SK-N-SH (cell line): ENCODE measurements around the gene ELP4. TPM values are rescaled to one million over a fixed set of nuclear protein-coding genes. Genes with fewer than 3 reads are reported as not detected.

Experiments
- CTCF ChIA-PET: fragments of 300-600, 350-600 bp; formaldehyde crosslinking; extraction: SDS; loops from one replicate; lab custom pipeline; 2021; lab: Yijun Ruan, JAX
- POLR2A ChIA-PET: fragments of 350-600 bp; sonication (Branson Sonifier 250); formaldehyde crosslinking; extraction: SDS; loops from one replicate; lab custom pipeline; 2020; ENCODE audit warnings: antibody characterized with exemption, inconsistent platforms; lab: Yijun Ruan, JAX
- DNase-seq: peaks from one replicate; pipeline ENCODE4 v3.0.0; 2012
- H2AFZ ChIP-seq: fragments of 200-600 bp; sonication (generic); 2 replicates; pipeline ENCODE4 v1.8.1; 2016; ENCODE audit warnings: antibody characterized with exemption, mild to moderate bottlenecking, low read depth
- H3F3A ChIP-seq: fragments of 200-600 bp; sonication (generic); replicated peaks from 2 replicates; pipeline ENCODE3; 2016; ENCODE audit warnings: antibody characterized with exemption, mild to moderate bottlenecking; ENCODE audit not compliant: insufficient read depth
- H3K27ac ChIP-seq, 2 experiments: fragments of 200-500 bp in 1 of 2; fragments of 200-600 bp in 1 of 2; sonication (Bioruptor generic) in 1 of 2; sonication (generic), shearing (Covaris generic) in 1 of 2; 2 replicates each; pipeline versions ENCODE4 v1.5.1 to v1.6.1; 2014 to 2016; ENCODE audit warnings: low read depth in 2 of 2, inconsistent platforms in 1 of 2, low read length in 1 of 2, mild to moderate bottlenecking in 1 of 2, mixed read lengths in 1 of 2
- H3K27me3 ChIP-seq: fragments of 200-600 bp; sonication (generic), shearing (Covaris generic); 2 replicates; pipeline ENCODE4 v1.6.1; 2016; ENCODE audit warnings: mixed run types; ENCODE audit not compliant: insufficient read depth
- H3K36me3 ChIP-seq, 2 experiments: fragments of 200-500 bp in 1 of 2; fragments of 200-600 bp in 1 of 2; sonication (Bioruptor generic) in 1 of 2; sonication (generic) in 1 of 2; replicated peaks in 1 of 2; 2 replicates each; pipeline versions ENCODE3 to v1.5.1; 2014 to 2016; ENCODE audit warnings: low read length in 1 of 2, mild to moderate bottlenecking in 1 of 2; ENCODE audit not compliant: insufficient read depth in 2 of 2, control insufficient read depth in 1 of 2
- H3K4me1 ChIP-seq, 2 experiments: fragments of 200-500 bp in 1 of 2; fragments of 200-600 bp in 1 of 2; sonication (Bioruptor generic) in 1 of 2; sonication (generic), shearing (Covaris generic) in 1 of 2; 2 replicates each; pipeline versions ENCODE4 v1.5.1 to v1.6.1; 2014 to 2016; ENCODE audit warnings: low read depth in 1 of 2, low read length in 1 of 2, mixed run types in 1 of 2; ENCODE audit not compliant: insufficient read depth in 2 of 2, control insufficient read depth in 1 of 2
- H3K4me2 ChIP-seq: fragments of 200-600 bp; sonication (generic), shearing (Covaris generic); 2 replicates; pipeline ENCODE4 v1.6.1; 2017; ENCODE audit warnings: mixed run types
- H3K4me3 ChIP-seq, 2 experiments: fragments of 200-500 bp in 1 of 2; fragments of 200-600 bp in 1 of 2; sonication (Bioruptor generic) in 1 of 2; sonication (generic), shearing (Covaris generic) in 1 of 2; 2 replicates each; pipeline versions ENCODE4 v1.5.1 to v1.8.1; 2014 to 2016; ENCODE audit warnings: low read depth in 2 of 2, inconsistent platforms in 1 of 2, low read length in 1 of 2, mild to moderate bottlenecking in 1 of 2, mixed read lengths in 1 of 2, moderate library complexity in 1 of 2
- H3K79me2 ChIP-seq: fragments of 200-600 bp; sonication (generic); 2 replicates; pipeline ENCODE4 v1.8.1; 2017; ENCODE audit warnings: mild to moderate bottlenecking; ENCODE audit not compliant: insufficient read depth
- H3K9ac ChIP-seq: fragments of 200-600 bp; sonication (generic); 2 replicates; pipeline ENCODE4 v1.6.1; 2017; ENCODE audit warnings: mixed run types
- H3K9me2 ChIP-seq: fragments of 200-600 bp; sonication (generic); 2 replicates; pipeline ENCODE4 v1.6.1; 2017; ENCODE audit warnings: mixed run types
- H3K9me3 ChIP-seq: fragments of 200-600 bp; sonication (generic); 2 replicates; pipeline ENCODE4 v1.6.1; 2017; ENCODE audit warnings: mixed run types, mild to moderate bottlenecking, moderate library complexity
- H4K20me1 ChIP-seq: fragments of 200-600 bp; sonication (generic); 2 replicates; pipeline ENCODE4 v1.6.1; 2017; ENCODE audit warnings: mild to moderate bottlenecking, mixed run types; ENCODE audit not compliant: insufficient read depth
- ELF1 ChIP-seq: IDR thresholded peaks from 2 replicates; pipeline ENCODE4 v1.4.0; 2012
- FOSL2 ChIP-seq: IDR thresholded peaks from 2 replicates; pipeline ENCODE4 v1.4.0; 2012; ENCODE audit warnings: low read depth, mild to moderate bottlenecking, moderate library complexity, borderline replicate concordance
- FOXJ3 ChIP-seq: sonication (generic); formaldehyde crosslinking; IDR thresholded peaks from 2 replicates; pipeline ENCODE4 v1.5.1; 2020; ENCODE audit warnings: mild to moderate bottlenecking, missing genetic modification reagents
- GABPA ChIP-seq: IDR thresholded peaks from 2 replicates; pipeline ENCODE4 v1.4.0; 2012; ENCODE audit warnings: low read depth, mild to moderate bottlenecking
- GATA2 ChIP-seq: sonication (generic); formaldehyde crosslinking; IDR thresholded peaks from 2 replicates; pipeline ENCODE4 v1.5.0; 2020; ENCODE audit warnings: mild to moderate bottlenecking, missing genetic modification reagents
- NFIC ChIP-seq: IDR thresholded peaks from 2 replicates; pipeline ENCODE4 v1.4.0; 2012; ENCODE audit warnings: borderline replicate concordance
- POLR2AphosphoS5 ChIP-seq: IDR thresholded peaks from 2 replicates; pipeline ENCODE4 v1.6.1; 2012; ENCODE audit warnings: low read depth, low read length
- RFX5 ChIP-seq: IDR thresholded peaks from 2 replicates; pipeline ENCODE4 v1.6.1; 2012; ENCODE audit warnings: mild to moderate bottlenecking, improper control_type of control experiment, low read length
- SIN3A ChIP-seq: IDR thresholded peaks from 2 replicates; pipeline ENCODE4 v1.6.1; 2012; ENCODE audit warnings: low read depth, mild to moderate bottlenecking, low read length, moderate library complexity, borderline replicate concordance
- TCF12 ChIP-seq: IDR thresholded peaks from 2 replicates; pipeline ENCODE4 v1.4.0; 2012
- YY1 ChIP-seq: IDR thresholded peaks from 2 replicates; pipeline ENCODE4 v1.4.0; 2012; ENCODE audit warnings: low read depth, mild to moderate bottlenecking
- WGBS: methylation state at CpG from one replicate; pipeline ENCODE4 v1.1.6; 2017; ENCODE audit warnings: low lambda C conversion rate; 5-methylcytosine and 5-hydroxymethylcytosine counted together
- polyA plus RNA-seq, 3 experiments: library from polyadenylated mRNA; depleted of rRNA; stranded (reverse); fragments of >200 nt; gene quantifications; 2 replicates each; pipeline ENCODE4 v1.2.3, GENCODE V29; 2012
- TF ChIP-seq, protein P1 (sequence below): IDR thresholded peaks from 2 replicates; pipeline ENCODE4 v1.4.0; 2012; ENCODE audit warnings: low read depth, borderline replicate concordance
- TF ChIP-seq, protein P2 (sequence below): fragments of 150-350 bp; IDR thresholded peaks from 2 replicates; pipeline ENCODE4 v1.6.1; 2017; ENCODE audit warnings: antibody characterized with exemption, low read length, low read depth, borderline replicate concordance
- TF ChIP-seq, protein P3 (sequence below): fragments of 200-600 bp; sonication (generic); IDR thresholded peaks from 2 replicates; pipeline ENCODE4 v1.6.1; 2017; ENCODE audit warnings: antibody characterized with exemption, mild to moderate bottlenecking, moderate library complexity
- TF ChIP-seq, protein P4 (sequence below): IDR thresholded peaks from 2 replicates; pipeline ENCODE4; 2012
- TF ChIP-seq, protein P5 (sequence below): fragments of 150-350 bp; IDR thresholded peaks from 2 replicates; pipeline ENCODE4 v1.6.1; 2016; ENCODE audit warnings: mild to moderate bottlenecking, low read depth, low read length
- TF ChIP-seq, protein P6 (sequence below): IDR thresholded peaks from 2 replicates; pipeline ENCODE4 v1.4.0; 2012; ENCODE audit warnings: low read depth

Gene ELP4
- polyA plus RNA-seq, 1 of the 3 experiments (the other 2 are of a cell fraction) = 7.0 TPM

DNA sequence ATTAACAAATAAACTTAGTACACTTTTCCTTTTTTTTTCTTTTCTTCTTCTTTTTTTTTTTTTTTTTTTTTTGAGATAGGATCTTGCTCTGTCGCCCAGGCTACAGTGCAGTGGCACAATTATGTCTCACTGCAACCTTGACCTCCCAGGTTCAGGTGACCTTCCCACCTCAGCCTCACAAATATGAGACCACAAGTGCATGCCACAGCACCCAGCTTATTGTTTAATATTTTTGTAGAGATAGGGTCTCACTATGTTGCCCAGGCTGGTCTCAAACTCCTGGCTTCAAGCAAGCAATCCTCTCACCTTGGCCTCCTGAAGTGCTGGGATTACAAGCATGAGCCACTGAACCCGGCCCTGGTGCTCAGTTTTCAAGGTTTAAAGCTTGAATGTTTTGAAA, 88.9 kb downstream of the ELP4 start:
- Histone ChIP-seq H3K4me2 (no peak overlapping the region), H2AFZ (no peak overlapping the region), H3K4me3 (no peak overlapping the region), H3K9me3 (no peaks in the 10 kb centered on the region), H3K36me3 (no peaks in the 10 kb centered on the region), H3K79me2 (no peaks in the 10 kb centered on the region), H4K20me1 (no peaks in the 10 kb centered on the region), H3K4me1 (no peaks in the 10 kb centered on the region; a peak in 1 of 4 replicates), H3K27me3 (no peaks in the 10 kb centered on the region), H3K27ac (no peak overlapping the region), H3K9ac (no peak overlapping the region), H3F3A (peaks cover 4% of the 10 kb centered on the region), H3K9me2 (no peaks in the 10 kb centered on the region)
- ChIA-PET CTCF (no interaction called here), POLR2A (no interaction called here)
- DNase-seq = no peak
- 65% methylated on average over 2 of the region's 2 CpGs for WGBS
- TF ChIP-seq, protein P1, sequence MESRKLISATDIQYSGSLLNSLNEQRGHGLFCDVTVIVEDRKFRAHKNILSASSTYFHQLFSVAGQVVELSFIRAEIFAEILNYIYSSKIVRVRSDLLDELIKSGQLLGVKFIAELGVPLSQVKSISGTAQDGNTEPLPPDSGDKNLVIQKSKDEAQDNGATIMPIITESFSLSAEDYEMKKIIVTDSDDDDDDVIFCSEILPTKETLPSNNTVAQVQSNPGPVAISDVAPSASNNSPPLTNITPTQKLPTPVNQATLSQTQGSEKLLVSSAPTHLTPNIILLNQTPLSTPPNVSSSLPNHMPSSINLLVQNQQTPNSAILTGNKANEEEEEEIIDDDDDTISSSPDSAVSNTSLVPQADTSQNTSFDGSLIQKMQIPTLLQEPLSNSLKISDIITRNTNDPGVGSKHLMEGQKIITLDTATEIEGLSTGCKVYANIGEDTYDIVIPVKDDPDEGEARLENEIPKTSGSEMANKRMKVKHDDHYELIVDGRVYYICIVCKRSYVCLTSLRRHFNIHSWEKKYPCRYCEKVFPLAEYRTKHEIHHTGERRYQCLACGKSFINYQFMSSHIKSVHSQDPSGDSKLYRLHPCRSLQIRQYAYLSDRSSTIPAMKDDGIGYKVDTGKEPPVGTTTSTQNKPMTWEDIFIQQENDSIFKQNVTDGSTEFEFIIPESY = no peak
- TF ChIP-seq ELF1 (no peak), GABPA (no peak), YY1 (no peak), TCF12 (no peak), GATA2 (no peak), FOXJ3 (no peak), SIN3A (no peak)
- TF ChIP-seq, protein P2, sequence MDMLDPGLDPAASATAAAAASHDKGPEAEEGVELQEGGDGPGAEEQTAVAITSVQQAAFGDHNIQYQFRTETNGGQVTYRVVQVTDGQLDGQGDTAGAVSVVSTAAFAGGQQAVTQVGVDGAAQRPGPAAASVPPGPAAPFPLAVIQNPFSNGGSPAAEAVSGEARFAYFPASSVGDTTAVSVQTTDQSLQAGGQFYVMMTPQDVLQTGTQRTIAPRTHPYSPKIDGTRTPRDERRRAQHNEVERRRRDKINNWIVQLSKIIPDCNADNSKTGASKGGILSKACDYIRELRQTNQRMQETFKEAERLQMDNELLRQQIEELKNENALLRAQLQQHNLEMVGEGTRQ = no peak
- TF ChIP-seq, protein P3, sequence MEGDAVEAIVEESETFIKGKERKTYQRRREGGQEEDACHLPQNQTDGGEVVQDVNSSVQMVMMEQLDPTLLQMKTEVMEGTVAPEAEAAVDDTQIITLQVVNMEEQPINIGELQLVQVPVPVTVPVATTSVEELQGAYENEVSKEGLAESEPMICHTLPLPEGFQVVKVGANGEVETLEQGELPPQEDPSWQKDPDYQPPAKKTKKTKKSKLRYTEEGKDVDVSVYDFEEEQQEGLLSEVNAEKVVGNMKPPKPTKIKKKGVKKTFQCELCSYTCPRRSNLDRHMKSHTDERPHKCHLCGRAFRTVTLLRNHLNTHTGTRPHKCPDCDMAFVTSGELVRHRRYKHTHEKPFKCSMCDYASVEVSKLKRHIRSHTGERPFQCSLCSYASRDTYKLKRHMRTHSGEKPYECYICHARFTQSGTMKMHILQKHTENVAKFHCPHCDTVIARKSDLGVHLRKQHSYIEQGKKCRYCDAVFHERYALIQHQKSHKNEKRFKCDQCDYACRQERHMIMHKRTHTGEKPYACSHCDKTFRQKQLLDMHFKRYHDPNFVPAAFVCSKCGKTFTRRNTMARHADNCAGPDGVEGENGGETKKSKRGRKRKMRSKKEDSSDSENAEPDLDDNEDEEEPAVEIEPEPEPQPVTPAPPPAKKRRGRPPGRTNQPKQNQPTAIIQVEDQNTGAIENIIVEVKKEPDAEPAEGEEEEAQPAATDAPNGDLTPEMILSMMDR = no peak
- TF ChIP-seq, protein P4, sequence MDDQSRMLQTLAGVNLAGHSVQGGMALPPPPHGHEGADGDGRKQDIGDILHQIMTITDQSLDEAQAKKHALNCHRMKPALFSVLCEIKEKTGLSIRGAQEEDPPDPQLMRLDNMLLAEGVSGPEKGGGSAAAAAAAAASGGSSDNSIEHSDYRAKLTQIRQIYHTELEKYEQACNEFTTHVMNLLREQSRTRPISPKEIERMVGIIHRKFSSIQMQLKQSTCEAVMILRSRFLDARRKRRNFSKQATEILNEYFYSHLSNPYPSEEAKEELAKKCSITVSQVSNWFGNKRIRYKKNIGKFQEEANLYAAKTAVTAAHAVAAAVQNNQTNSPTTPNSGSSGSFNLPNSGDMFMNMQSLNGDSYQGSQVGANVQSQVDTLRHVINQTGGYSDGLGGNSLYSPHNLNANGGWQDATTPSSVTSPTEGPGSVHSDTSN = no peak

DNA sequence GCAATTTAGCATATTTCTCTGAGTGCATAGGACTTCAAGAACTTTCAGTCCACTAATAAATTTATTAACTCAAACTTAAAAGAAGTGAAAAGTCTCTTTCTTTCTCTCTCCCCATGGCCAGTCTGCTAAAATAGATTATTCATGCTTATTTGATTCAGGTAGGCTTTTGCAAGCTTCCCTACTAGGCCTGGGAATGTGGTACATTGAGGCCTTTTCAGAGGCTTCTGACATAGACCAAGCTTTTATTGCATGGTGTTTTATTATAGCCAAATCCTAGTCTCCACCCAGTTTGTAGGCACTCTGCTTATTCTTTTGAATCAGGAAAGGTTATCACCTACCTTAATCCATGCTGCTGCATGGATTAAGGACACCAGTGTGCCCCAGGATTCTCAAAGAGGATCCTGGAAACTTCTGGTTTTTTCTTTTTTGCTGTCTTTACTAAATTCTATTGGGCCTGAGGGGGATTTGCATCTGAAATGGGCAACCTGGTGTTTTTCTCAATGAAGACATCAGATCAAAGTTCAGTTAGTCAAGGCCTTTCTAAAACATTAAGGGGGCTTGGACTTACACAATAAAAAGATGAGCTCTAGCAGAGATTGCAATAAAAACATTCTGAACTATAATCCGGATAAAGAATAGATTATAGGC, 92.2 kb downstream of the ELP4 start:
- no peaks in the 10 kb centered on the region for H3K36me3 ChIP-seq
- H3K27me3 ChIP-seq = no peaks in the 10 kb centered on the region
- H3F3A ChIP-seq = peaks cover 4% of the 10 kb centered on the region
- no peaks in the 10 kb centered on the region for H4K20me1 ChIP-seq
- no peaks in the 10 kb centered on the region for H3K9me2 ChIP-seq
- POLR2A ChIA-PET = no interaction called here
- H3K79me2 ChIP-seq = no peaks in the 10 kb centered on the region
- no peak overlapping the region for H3K9ac ChIP-seq
- 85% methylated on average over 1 of the region's 1 CpG for WGBS
- H3K9me3 ChIP-seq = no peaks in the 10 kb centered on the region
- DNase-seq = no peak
- no peak overlapping the region for H3K4me2 ChIP-seq
- H3K27ac ChIP-seq = no peak overlapping the region
- no peaks in the 10 kb centered on the region for H3K4me1 ChIP-seq
- H3K4me3 ChIP-seq = no peak overlapping the region
- CTCF ChIA-PET = no interaction called here
- no peak overlapping the region for H2AFZ ChIP-seq
- TF ChIP-seq FOSL2 = no peak
- no peak for TF ChIP-seq NFIC
- no peak for TF ChIP-seq GABPA
- TF ChIP-seq, protein P5, sequence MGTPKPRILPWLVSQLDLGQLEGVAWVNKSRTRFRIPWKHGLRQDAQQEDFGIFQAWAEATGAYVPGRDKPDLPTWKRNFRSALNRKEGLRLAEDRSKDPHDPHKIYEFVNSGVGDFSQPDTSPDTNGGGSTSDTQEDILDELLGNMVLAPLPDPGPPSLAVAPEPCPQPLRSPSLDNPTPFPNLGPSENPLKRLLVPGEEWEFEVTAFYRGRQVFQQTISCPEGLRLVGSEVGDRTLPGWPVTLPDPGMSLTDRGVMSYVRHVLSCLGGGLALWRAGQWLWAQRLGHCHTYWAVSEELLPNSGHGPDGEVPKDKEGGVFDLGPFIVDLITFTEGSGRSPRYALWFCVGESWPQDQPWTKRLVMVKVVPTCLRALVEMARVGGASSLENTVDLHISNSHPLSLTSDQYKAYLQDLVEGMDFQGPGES = no peak
- TF ChIP-seq, protein P6, sequence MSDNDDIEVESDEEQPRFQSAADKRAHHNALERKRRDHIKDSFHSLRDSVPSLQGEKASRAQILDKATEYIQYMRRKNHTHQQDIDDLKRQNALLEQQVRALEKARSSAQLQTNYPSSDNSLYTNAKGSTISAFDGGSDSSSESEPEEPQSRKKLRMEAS = no peak
- TF ChIP-seq POLR2AphosphoS5 = no peak
- TF ChIP-seq, protein P1 = no peak
- TF ChIP-seq FOXJ3 = no peak
- no peak for TF ChIP-seq RFX5
